ENCODE data around the gene CAPZA1.

DNA sequence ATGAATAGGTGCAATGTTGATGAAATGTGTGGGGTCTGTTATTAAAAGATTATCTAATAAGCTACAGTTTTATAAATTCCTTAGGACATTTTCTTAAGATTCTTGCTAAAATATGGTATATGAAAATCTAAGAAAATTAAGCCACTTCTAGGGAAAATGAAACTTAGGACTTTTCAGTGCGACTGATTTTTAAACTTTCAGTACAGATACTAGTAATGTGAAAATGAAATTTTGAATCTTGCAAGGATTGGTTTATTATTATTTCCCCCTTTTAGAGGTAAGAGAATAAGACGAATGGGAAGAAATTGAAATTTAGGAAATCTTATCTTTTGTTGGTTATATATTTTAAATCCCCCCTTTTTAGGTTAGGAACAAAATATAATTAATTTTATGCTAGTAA lies 16.4 kb downstream of the CAPZA1 start:
- TF ChIP-seq, protein P1, sequence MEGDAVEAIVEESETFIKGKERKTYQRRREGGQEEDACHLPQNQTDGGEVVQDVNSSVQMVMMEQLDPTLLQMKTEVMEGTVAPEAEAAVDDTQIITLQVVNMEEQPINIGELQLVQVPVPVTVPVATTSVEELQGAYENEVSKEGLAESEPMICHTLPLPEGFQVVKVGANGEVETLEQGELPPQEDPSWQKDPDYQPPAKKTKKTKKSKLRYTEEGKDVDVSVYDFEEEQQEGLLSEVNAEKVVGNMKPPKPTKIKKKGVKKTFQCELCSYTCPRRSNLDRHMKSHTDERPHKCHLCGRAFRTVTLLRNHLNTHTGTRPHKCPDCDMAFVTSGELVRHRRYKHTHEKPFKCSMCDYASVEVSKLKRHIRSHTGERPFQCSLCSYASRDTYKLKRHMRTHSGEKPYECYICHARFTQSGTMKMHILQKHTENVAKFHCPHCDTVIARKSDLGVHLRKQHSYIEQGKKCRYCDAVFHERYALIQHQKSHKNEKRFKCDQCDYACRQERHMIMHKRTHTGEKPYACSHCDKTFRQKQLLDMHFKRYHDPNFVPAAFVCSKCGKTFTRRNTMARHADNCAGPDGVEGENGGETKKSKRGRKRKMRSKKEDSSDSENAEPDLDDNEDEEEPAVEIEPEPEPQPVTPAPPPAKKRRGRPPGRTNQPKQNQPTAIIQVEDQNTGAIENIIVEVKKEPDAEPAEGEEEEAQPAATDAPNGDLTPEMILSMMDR (IDR thresholded peaks at IDR 0.05): no peak
- no peak for TF ChIP-seq NR3C1 (CRISPR knock-in tag; conservative IDR thresholded peaks at IDR 0.05; ENCODE audit: low read depth)
- TF ChIP-seq SMAD4 (CRISPR knock-in tag; IDR thresholded peaks at IDR 0.05): no peak
- TF ChIP-seq, protein P2, sequence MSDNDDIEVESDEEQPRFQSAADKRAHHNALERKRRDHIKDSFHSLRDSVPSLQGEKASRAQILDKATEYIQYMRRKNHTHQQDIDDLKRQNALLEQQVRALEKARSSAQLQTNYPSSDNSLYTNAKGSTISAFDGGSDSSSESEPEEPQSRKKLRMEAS (CRISPR knock-in tag; IDR thresholded peaks at IDR 0.05): no peak
- no peak for TF ChIP-seq ESRRA (CRISPR knock-in tag; IDR thresholded peaks at IDR 0.05; ENCODE audit: borderline replicate concordance)
- no peak for TF ChIP-seq SMAD3 (CRISPR knock-in tag; IDR thresholded peaks at IDR 0.05; ENCODE audit: borderline replicate concordance)
- TF ChIP-seq, protein P3, sequence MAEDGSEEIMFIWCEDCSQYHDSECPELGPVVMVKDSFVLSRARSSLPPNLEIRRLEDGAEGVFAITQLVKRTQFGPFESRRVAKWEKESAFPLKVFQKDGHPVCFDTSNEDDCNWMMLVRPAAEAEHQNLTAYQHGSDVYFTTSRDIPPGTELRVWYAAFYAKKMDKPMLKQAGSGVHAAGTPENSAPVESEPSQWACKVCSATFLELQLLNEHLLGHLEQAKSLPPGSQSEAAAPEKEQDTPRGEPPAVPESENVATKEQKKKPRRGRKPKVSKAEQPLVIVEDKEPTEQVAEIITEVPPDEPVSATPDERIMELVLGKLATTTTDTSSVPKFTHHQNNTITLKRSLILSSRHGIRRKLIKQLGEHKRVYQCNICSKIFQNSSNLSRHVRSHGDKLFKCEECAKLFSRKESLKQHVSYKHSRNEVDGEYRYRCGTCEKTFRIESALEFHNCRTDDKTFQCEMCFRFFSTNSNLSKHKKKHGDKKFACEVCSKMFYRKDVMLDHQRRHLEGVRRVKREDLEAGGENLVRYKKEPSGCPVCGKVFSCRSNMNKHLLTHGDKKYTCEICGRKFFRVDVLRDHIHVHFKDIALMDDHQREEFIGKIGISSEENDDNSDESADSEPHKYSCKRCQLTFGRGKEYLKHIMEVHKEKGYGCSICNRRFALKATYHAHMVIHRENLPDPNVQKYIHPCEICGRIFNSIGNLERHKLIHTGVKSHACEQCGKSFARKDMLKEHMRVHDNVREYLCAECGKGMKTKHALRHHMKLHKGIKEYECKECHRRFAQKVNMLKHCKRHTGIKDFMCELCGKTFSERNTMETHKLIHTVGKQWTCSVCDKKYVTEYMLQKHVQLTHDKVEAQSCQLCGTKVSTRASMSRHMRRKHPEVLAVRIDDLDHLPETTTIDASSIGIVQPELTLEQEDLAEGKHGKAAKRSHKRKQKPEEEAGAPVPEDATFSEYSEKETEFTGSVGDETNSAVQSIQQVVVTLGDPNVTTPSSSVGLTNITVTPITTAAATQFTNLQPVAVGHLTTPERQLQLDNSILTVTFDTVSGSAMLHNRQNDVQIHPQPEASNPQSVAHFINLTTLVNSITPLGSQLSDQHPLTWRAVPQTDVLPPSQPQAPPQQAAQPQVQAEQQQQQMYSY (CRISPR knock-in tag; IDR thresholded peaks at IDR 0.05): no peak
- TF ChIP-seq SP1 (CRISPR knock-in tag; conservative IDR thresholded peaks at IDR 0.05): no peak
- TF ChIP-seq, protein P4, sequence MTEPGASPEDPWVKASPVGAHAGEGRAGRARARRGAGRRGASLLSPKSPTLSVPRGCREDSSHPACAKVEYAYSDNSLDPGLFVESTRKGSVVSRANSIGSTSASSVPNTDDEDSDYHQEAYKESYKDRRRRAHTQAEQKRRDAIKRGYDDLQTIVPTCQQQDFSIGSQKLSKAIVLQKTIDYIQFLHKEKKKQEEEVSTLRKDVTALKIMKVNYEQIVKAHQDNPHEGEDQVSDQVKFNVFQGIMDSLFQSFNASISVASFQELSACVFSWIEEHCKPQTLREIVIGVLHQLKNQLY (CRISPR knock-in tag; IDR thresholded peaks at IDR 0.05): no peak
- TF ChIP-seq ZNF121 (CRISPR knock-in tag; IDR thresholded peaks at IDR 0.05): no peak
- TF ChIP-seq, protein P5, sequence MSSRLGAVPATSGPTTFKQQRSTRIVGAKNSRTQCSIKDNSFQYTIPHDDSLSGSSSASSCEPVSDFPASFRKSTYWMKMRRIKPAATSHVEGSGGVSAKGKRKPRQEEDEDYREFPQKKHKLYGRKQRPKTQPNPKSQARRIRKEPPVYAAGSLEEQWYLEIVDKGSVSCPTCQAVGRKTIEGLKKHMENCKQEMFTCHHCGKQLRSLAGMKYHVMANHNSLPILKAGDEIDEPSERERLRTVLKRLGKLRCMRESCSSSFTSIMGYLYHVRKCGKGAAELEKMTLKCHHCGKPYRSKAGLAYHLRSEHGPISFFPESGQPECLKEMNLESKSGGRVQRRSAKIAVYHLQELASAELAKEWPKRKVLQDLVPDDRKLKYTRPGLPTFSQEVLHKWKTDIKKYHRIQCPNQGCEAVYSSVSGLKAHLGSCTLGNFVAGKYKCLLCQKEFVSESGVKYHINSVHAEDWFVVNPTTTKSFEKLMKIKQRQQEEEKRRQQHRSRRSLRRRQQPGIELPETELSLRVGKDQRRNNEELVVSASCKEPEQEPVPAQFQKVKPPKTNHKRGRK (CRISPR knock-in tag; IDR thresholded peaks at IDR 0.05; ENCODE audit: borderline replicate concordance): no peak
- TF ChIP-seq MXD4 (CRISPR knock-in tag; IDR thresholded peaks at IDR 0.05; ENCODE audit: borderline replicate concordance): no peak
- TF ChIP-seq, protein P6, sequence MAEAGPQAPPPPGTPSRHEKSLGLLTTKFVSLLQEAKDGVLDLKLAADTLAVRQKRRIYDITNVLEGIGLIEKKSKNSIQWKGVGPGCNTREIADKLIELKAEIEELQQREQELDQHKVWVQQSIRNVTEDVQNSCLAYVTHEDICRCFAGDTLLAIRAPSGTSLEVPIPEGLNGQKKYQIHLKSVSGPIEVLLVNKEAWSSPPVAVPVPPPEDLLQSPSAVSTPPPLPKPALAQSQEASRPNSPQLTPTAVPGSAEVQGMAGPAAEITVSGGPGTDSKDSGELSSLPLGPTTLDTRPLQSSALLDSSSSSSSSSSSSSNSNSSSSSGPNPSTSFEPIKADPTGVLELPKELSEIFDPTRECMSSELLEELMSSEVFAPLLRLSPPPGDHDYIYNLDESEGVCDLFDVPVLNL (CRISPR knock-in tag; IDR thresholded peaks at IDR 0.05; ENCODE audit: borderline replicate concordance, low read depth): no peak
